Stimulated activated CD8-positive, alpha-beta memory T cell treated with anti-CD3 and anti-CD28 coated beads, Interleukin-2, amount 100 ng/mL, for 1 hour (primary cell): ENCODE results near the gene MTG1.
"Not testable (repeated sequence)": the region's sequence is repeated elsewhere in the genome, so short reads cannot be mapped to it uniquely, and the experiment has no call there.

ENCODE experiments used
- DNase-seq, 2 donors: peaks; one replicate each; pipeline ENCODE4 v3.0.0-alpha.2; 2020; ENCODE audit warnings: low read depth in 2 of 2

The MTG1 gene

DNA sequence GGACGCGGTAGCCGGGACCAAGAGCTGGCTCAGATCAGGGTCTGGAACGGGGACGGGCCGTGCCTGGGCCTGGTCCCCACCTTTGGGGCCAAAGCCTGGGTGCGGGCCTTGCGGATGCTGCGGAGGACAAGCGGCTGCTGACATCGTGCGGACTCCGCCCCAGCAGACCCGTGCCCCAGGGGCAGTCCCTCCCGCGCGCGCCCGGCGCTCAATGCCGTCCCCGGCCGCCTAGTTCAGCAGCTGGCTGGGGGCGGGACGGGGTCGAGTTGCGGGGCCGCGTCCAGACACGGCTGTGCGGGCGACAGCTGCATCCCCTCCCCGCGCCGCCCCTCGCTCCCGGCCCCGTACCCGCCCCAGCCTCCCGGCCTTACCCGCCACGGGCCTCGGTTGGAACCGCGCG, 30.1 kb downstream of the MTG1 start:
- DNase-seq = not testable (repeated sequence)

DNA sequence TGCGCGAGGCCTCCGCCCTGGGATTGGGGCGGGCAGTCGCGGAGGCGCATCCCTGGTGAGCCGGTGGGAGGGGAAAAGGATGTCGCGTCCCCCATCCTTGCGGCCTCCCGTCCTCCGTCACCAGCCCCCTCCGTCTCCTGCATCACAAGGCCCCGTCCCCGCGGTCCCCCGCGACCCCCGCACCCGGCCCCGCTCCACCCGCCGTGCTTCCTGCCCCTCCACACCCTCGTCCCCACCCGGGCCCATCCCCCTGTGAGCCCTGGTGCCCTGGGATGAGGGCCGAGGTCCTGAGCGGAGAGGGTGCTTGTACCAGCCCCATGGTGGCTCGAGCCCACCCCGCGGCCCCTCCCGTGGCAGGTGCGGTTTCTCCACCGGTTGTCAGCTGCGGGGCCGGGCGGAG, 30.6 kb downstream of the MTG1 start, which contains the start of gene SPRN:
Gene SPRN, minus strand, starts transcription at position 25 of the 400 bp plus-strand sequence. CDS start 944 bp downstream, outside the sequence.
- not testable (repeated sequence) for DNase-seq

DNA sequence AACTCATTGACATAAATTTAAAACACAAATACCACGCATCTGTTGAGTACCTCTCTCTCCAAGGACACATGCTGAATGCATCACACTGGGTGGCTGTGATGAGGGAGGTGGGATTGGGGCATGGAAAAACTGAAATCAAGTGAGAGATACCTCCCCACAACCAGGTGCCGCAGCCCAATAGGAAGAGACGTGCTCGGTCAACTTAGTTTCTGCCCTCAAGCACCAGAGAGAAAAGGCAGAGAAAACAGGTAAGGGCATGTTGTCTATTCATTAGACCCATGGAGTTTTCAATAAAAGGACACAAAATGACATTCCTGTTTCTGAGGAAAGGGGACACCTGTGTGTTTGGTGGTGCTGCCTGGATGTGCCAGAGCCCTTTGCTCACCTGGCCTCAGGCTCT, 35.6 kb downstream of the MTG1 start:
- DNase-seq = not testable (repeated sequence)

DNA sequence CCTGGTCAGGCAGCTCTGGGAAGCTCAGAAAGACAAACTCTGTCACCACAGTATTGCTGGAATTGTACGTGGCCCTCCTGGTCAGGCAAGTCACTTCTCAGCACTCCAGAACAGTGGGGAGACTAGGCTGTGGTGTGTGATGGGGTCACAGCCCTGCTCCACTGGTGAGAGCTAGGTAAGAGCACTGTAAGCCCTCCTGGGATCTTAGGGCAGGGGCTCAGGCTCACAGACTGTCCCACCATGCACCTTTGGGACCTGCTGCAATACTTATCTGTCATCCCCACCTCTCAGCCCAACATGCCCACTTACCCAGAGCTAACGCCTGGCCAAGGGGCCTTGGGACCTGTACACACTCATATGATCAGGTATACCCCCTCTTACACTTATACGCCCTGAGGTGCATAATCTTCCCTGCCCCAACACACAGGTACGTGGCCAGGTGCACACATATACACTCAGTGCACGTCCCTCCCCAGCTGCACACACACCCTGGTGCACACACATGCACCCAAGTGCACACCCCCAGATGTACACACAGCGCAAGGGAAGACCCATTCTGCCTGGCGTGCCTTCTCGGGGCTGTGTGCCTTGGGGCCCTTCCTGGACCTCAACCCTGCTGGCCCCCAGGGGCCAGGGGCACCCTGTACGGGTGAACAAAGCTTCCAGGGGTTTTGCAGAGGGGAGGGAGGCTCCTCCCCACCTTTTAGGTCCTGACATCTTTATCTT, 38.1 kb downstream of the MTG1 start:
- not testable (repeated sequence) for DNase-seq

GRCh38 chr10:133432789-133433188, 38.8 kb downstream of the MTG1 start:
- not testable (repeated sequence) for DNase-seq

- DNase-seq = no peak
Observed at GRCh38 chr10:133438711-133439273, 44.8 kb downstream of the MTG1 start.

DNA sequence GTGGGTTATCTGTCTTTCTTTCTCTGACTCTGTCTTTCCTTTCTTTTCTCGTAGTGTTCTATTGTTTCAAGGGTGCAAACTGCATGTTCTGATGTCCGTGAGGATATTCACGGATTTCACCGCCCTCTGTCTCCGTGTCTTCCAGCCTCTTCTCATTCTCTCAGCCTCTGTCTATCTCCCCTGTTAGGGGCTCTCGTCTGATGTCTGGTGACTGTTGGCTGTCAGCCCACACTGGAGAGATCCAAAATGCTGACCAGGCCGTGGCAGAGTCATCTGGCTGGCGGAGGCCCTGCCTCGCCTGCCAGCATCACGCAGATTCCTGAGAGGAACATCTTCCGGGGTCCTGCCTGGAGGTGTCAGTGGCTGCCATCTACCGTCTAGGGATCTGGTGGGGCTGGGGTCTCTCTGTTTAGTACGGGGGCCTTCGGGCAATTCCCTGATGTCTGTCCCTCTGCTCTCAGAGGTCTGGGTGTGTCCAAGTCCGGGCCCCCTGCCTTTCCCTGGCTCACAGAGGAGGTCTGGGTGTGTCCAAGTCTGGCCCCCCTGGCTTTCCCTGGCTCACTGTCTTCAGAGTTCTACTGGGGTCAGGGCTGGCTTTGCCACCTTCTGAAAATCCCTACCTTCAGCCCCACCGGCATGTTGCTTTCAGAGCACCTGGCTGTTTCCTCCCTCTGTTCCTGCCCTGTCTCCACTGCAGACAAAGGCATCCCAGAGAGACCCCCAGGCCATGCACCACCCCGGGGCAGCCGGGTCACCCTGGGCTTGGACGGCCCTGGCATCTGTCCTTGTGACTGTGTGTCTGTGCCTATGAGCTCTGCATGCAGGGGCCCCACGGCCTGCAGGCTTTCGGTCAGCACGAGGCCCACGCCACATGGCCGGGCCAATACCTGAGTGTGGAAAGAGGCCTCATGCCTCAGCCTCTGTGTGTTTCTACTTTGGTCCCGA, 45.8 kb downstream of the MTG1 start:
- no peak for DNase-seq

DNA sequence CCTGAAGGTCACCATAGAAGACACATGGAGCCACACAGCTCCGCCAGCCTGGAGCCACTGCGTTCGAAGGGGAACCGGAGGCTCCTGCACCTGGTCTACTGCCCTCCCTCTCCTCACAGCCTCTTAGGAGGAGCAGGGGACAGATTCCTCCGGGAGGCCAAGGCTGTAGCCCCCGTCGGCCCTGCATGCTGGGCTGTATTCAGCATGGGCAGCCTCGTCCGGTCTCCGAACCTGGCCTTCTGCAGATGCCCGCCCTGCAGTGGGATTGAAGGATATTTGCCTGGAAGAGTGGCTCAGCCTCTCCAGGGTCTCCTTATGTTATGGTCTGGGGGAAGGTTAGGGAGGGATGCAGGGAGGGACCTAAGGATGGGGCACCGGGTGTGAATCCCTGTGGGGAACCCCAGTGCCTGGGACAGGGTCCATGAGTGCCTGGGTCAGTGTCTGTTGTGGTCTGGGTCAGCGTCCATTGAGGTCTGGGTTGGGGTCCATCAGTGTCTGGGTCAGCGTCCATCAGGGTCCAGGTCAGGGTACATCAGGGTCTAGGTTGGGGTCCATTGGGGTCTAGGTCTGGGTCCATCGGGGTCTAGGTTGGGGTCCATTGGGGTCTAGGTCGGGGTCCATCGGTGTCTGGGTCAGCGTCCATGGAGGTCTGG, 46.8 kb downstream of the MTG1 start:
- no peak for DNase-seq

DNA sequence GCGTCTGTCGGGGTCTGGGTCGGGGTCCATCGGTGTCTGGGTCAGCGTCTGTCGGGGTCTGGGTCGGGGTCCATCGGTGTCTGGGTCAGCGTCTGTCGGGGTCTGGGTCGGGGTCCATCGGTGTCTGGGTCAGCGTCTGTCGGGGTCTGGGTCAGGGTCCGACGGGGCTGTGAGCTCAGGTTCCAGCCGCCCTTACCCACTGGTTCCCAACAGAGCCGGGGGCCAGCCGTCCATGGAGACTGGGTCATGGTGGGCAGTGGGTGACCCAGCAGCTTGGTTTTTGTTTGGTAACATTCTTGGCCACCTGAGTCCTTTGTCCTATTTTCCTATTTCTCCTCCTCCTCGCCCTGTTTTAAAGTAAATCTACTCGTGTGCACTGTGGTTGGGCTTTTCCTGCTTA, 47.4 kb downstream of the MTG1 start:
- not testable (repeated sequence) for DNase-seq

DNA sequence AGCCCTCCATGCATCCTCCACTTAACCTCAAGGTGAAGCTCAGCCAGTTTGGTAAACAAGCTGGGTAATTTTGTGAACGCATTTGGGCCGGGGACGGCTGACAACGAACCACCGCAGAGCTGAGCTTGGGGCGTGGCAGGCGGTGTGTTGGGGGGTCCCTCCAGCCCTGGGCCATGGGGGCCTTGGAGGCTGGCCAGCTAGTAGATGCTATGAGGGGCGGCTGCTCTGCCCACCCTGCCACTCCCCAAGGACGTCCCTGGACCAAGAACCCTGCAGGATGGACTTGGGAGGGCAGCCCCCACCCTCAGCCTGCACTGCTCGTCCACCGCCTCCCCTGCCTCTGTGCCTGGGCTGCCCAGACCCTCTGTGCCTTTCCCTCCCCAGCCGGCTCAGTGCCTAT, 47.8 kb downstream of the MTG1 start:
- no peak for DNase-seq

- no peak for DNase-seq
Observed at GRCh38 chr10:133442191-133442966, 48.4 kb downstream of the MTG1 start.

DNA sequence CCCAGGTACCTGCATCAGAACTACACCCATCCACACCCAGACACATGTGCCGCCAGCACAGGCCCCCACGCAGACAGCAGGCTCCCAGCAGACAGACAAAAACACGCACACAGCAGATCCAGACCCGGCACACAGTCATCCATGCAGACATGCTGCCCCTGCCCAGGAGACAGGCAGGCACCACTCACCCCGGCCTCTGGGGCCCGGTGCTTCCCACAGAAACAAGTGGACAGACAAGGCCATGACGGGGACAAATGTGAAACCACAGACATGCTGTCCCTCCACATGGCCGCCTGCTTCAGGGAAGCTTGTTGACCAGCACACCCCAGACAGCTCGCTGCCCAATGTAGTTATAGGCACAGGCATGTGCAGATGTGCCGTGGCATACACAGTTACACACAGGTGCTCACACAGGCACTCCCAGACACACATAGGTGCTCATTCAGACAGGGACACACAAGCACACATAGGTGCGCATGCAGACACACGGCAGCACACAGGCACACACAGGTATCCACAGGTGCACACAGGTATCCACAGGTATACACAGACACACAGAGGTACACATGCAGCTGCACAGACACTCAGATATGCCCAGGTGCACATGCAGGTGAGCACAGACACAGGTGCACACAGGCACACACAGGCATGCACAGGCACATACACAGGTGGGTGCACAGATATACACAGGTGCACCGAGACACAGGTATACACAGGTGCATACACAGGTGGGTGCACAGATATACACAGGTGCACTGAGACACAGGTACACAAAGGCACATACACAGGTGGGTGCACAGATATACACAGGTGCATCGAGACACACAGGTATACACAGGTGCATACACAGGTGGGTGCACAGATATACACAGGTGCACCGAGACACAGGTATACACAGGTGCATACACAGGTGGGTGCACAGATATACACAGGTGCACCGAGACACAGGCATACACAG, 49.3 kb downstream of the MTG1 start:
- no peak for DNase-seq

DNA sequence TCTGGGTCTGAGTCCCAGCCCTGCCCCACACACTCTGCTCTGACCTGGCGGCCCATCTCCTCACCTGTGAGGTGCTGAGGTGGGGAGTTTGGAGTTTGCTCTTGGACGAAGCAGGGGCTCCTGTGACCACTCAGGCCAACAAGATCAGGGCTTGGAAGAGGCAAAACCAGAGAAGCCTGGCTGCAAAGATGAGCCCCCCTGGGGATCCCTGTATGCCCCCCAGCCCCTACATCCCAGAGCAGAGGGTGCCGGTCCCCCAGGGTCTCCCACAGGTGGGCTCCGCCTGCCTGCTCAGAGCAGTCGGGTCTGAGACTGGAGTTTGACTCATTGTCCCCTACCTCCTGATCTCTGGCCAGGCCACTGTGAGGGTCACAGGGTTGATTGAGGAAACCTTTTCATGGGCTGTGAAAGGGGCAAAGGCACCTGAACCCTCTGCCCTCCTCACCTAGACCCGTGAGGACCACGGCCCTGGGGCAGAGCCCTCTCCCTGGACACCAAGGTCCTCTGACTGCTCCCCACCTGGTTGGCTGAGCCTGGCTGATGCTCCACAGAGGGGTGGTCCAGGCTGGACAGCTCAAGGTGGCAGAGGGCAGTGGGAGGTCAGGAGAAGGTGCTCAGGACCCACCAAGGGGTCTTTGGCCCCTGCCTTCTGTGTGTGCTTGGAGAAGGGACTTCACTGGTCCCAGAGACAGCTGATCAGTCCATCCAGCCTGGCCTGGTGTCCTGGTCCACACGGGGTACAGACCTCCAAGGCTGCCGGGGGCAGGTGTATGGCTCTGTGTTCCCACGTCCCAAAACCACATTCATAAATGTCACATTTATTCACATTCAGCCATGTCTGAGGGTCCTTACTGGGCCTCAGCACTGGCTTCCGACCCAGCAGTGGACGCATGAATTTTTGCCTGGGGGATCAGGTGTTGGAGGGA, 50.6 kb downstream of the MTG1 start:
- no peak for DNase-seq

GRCh38 chr10:133445268-133445732, 51.3 kb downstream of the MTG1 start:
- no peak for DNase-seq

DNA sequence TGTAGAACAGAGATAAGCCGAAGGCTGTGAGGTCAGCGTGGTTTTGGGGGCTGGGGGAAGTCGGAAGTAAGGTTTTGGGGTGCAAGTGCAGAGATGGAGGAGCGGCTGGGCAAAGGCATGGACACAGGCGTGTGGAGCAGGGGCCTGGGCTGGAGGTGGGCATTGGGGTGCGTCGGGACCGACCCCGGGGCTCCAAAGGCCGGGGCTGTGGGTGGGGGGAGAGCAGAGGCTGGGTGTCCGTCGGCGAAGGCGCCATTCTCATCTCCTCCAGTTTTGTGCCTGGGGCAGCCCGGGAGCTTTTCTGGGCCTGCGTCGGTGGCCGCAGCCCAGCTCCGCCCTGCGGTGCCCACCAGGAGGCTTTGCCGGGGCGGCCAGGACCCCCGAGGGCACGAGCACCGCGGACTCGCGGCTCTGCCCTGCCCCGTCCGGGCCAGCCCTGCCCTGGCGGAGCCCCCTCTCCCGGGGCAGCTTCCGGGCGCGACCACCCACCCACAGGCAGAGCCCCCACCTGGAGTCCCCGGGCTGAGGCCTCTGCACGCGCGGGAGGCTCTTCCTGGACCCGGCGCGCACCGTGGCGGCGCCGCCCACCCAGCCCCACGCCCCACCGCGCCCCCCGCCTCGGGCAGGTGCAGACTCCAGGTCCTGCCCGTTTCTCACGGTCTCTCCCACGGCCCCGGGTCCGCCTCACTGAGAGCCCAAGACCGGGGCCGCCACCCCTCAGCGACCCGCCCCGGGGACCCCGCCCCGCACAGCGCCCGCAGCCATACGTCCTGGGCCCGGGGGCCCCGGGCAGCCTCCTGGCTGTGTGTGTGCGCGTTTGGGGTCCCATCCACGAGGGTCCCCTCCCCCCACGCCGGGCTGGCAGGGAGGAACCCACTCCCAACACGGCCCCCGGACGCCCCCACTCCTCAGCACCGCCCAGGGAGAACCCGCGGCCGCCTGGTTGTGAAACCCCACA, 52.1 kb downstream of the MTG1 start:
- no peak for DNase-seq

- DNase-seq = no peak
Observed at GRCh38 chr10:133446979-133447378, 53.0 kb downstream of the MTG1 start.

- DNase-seq = no peak
Observed at GRCh38 chr10:133448120-133448519, 54.2 kb downstream of the MTG1 start.

- no peak for DNase-seq
Observed at GRCh38 chr10:133451346-133451745, 57.4 kb downstream of the MTG1 start.
